Head of caudate nucleus (tissue), 42 donors: ENCODE data around the gene SLC38A6.

Source experiments
- DNase-seq, 42 donors: peaks; one replicate each; pipeline versions ENCODE4 v3.0.0 to v3.0.0-alpha.2; 2020 to 2021; ENCODE audit warnings: mixed read lengths in 7 of 42
- intact Hi-C: fragments of 100-400 bp; cut with DNase I; formaldehyde crosslinking; loops from one replicate; pipeline ENCODE4 v1.15.0; 2022

The SLC38A6 gene

GRCh38 chr14:60980811-60981632, at the start of gene SLC38A6, which contains the start of gene TRMT5:
Gene SLC38A6 (plus strand): TSS chr14:60981245. CDS start chr14:60981278, 33 bp downstream.
Gene TRMT5 (minus strand): TSS chr14:60981079. CDS start chr14:60980973, 106 bp downstream.
- peak; percentile 91 to 98 (median 96) for DNase-seq
- intact Hi-C loops = no loop called here

GRCh38 chr14:60933920-60934655, 47.0 kb upstream of the SLC38A6 start:
- DNase-seq = no peak
- intact Hi-C loops = no loop called here

- DNase-seq = no peak
- intact Hi-C loops = no loop called here
Measured at GRCh38 chr14:60935319-60935718, 45.7 kb upstream of the SLC38A6 start.

- no peak for DNase-seq
- intact Hi-C loops = no loop called here
Measured at GRCh38 chr14:60943637-60944032, 37.4 kb upstream of the SLC38A6 start.

GRCh38 chr14:60944204-60944603, 36.8 kb upstream of the SLC38A6 start:
- DNase-seq = no peak
- intact Hi-C loops = no loop called here

- intact Hi-C loops = no loop called here
- no peak for DNase-seq
Measured at GRCh38 chr14:60945984-60946383, 35.1 kb upstream of the SLC38A6 start.

- intact Hi-C loops = no loop called here
- DNase-seq = no peak
Measured at GRCh38 chr14:60946773-60947172, 34.3 kb upstream of the SLC38A6 start.

- DNase-seq = no peak
- intact Hi-C loops = no loop called here
Measured at GRCh38 chr14:60951776-60952435, 29.1 kb upstream of the SLC38A6 start.

GRCh38 chr14:60956202-60956601, 24.8 kb upstream of the SLC38A6 start:
- DNase-seq = no peak
- intact Hi-C loops = no loop called here

GRCh38 chr14:60956632-60957031, 24.4 kb upstream of the SLC38A6 start:
- intact Hi-C loops = no loop called here
- DNase-seq = no peak

- intact Hi-C loops = no loop called here
- no peak for DNase-seq
Measured at GRCh38 chr14:60958146-60958545, 22.9 kb upstream of the SLC38A6 start.

- no peak for DNase-seq
- intact Hi-C loops = no loop called here
Measured at GRCh38 chr14:60963761-60964160, 17.3 kb upstream of the SLC38A6 start.

GRCh38 chr14:60964904-60965303, 16.1 kb upstream of the SLC38A6 start:
- DNase-seq = no peak
- intact Hi-C loops = no loop called here

- intact Hi-C loops = no loop called here
- no peak for DNase-seq
Measured at GRCh38 chr14:60965402-60965801, 15.6 kb upstream of the SLC38A6 start.

- intact Hi-C loops = no loop called here
- no peak for DNase-seq
Measured at GRCh38 chr14:60968099-60968498, 12.9 kb upstream of the SLC38A6 start.

- intact Hi-C loops = no loop called here
Measured at GRCh38 chr14:60968671-60969070, 12.4 kb upstream of the SLC38A6 start.

GRCh38 chr14:60970146-60970545, 10.9 kb upstream of the SLC38A6 start:
- intact Hi-C loops = no loop called here
- no peak for DNase-seq

More at GRCh38 chr14:60968671-60969070, 12.4 kb upstream of the SLC38A6 start:
- DNase-seq = no peak

GRCh38 chr14:60971271-60971670, 9.8 kb upstream of the SLC38A6 start:
- intact Hi-C loops = no loop called here
- no peak for DNase-seq

GRCh38 chr14:60972295-60972694, 8.8 kb upstream of the SLC38A6 start:
- no peak for DNase-seq
- intact Hi-C loops = no loop called here

GRCh38 chr14:60973070-60973469, 8.0 kb upstream of the SLC38A6 start:
- intact Hi-C loops = no loop called here
- DNase-seq = no peak
